Measurements from ENCODE around the gene PRR14. TPM values are rescaled to one million over a fixed set of nuclear protein-coding genes. Genes with fewer than 3 reads are reported as not detected.

PRR14 gene
- total RNA-seq, 1 donor from 2014 or later = 45.3 TPM

- TF ChIP-seq CTCF (IDR thresholded peaks at IDR 0.05; ENCODE audit: unreplicated experiment) = no peak
- Mint-ChIP-seq H3K27me3 (ENCODE audit: unreplicated experiment) (peaks cover 12% of the 10 kb centered on the region), H3K9me3 (ENCODE audit: unreplicated experiment) (no peaks in the 10 kb centered on the region), H3K4me1 (ENCODE audit: unreplicated experiment) (peaks cover 5% of the 10 kb centered on the region), H3K36me3 (ENCODE audit: low read depth, unreplicated experiment) (peaks cover 26% of the 10 kb centered on the region), H3K4me3 (ENCODE audit: unreplicated experiment) (peak overlapping the region; percentile 49), H3K27ac (ENCODE audit: unreplicated experiment) (no peak overlapping the region)
- DNase-seq (ENCODE audit: low spot score) = no peak
Measured at GRCh38 chr16:30604316-30604947, 46.3 kb upstream of the PRR14 start.

GRCh38 chr16:30605158-30605557 lies 45.6 kb upstream of the PRR14 start:
- TF ChIP-seq CTCF (IDR thresholded peaks at IDR 0.05; ENCODE audit: unreplicated experiment) = no peak
- Mint-ChIP-seq H3K27me3 (ENCODE audit: unreplicated experiment) (peaks cover 12% of the 10 kb centered on the region), H3K9me3 (ENCODE audit: unreplicated experiment) (no peaks in the 10 kb centered on the region)

GRCh38 chr16:30606004-30606403 lies 44.8 kb upstream of the PRR14 start:
- peaks cover 9% of the 10 kb centered on the region for H3K27me3 Mint-ChIP-seq (ENCODE audit: unreplicated experiment)
- peaks cover 23% of the 10 kb centered on the region for H3K36me3 Mint-ChIP-seq (ENCODE audit: low read depth, unreplicated experiment)
- H3K27ac Mint-ChIP-seq (ENCODE audit: unreplicated experiment) = no peak overlapping the region
- no peak overlapping the region for H3K4me3 Mint-ChIP-seq (ENCODE audit: unreplicated experiment)
- peaks cover 10% of the 10 kb centered on the region for H3K4me1 Mint-ChIP-seq (ENCODE audit: unreplicated experiment)
- no peak for TF ChIP-seq CTCF (IDR thresholded peaks at IDR 0.05; ENCODE audit: unreplicated experiment)
- no peaks in the 10 kb centered on the region for H3K9me3 Mint-ChIP-seq (ENCODE audit: unreplicated experiment)
- no peak for DNase-seq (ENCODE audit: low spot score)

More at GRCh38 chr16:30605158-30605557, 45.6 kb upstream of the PRR14 start:
- H3K4me1 Mint-ChIP-seq (ENCODE audit: unreplicated experiment) = peaks cover 5% of the 10 kb centered on the region
- DNase-seq (ENCODE audit: low spot score) = no peak
- H3K27ac Mint-ChIP-seq (ENCODE audit: unreplicated experiment) = no peak overlapping the region
- peak overlapping the region; percentile 49 for H3K4me3 Mint-ChIP-seq (ENCODE audit: unreplicated experiment)
- peaks cover 26% of the 10 kb centered on the region for H3K36me3 Mint-ChIP-seq (ENCODE audit: low read depth, unreplicated experiment)

- peaks cover 15% of the 10 kb centered on the region for H3K36me3 Mint-ChIP-seq (ENCODE audit: low read depth, unreplicated experiment)
- no peaks in the 10 kb centered on the region for H3K9me3 Mint-ChIP-seq (ENCODE audit: unreplicated experiment)
- peak overlapping the region; percentile 80 for H3K27ac Mint-ChIP-seq (ENCODE audit: unreplicated experiment)
- H3K27me3 Mint-ChIP-seq (ENCODE audit: unreplicated experiment) = peaks cover 10% of the 10 kb centered on the region
- H3K4me3 Mint-ChIP-seq (ENCODE audit: unreplicated experiment) = peak overlapping the region; percentile 88
- no peak for TF ChIP-seq CTCF (IDR thresholded peaks at IDR 0.05; ENCODE audit: unreplicated experiment)
- H3K4me1 Mint-ChIP-seq (ENCODE audit: unreplicated experiment) = peaks cover 10% of the 10 kb centered on the region
- DNase-seq (ENCODE audit: low spot score) = no peak
Measured at GRCh38 chr16:30609002-30609925, 41.5 kb upstream of the PRR14 start.
